Upper lobe of left lung (tissue), 4 donors: Measurements from ENCODE around the gene CD3D.

Experiments
- CTCF ChIP-seq, 6 experiments: fragments of 450-650 bp in 4 of 6; fragments of 200-600 bp in 2 of 6; sonication (generic) in 2 of 6; IDR thresholded peaks; one replicate each; pipeline ENCODE4 v1.5.1; 2016 to 2019; ENCODE audit warnings: antibody characterized with exemption in 6 of 6
- EP300 ChIP-seq, 4 donors: sonication (generic); formaldehyde crosslinking; IDR thresholded peaks; one replicate each; pipeline ENCODE4 v1.5.1; 2017; ENCODE audit warnings: antibody characterized with exemption in 4 of 4, control low read depth in 2 of 4

- TF ChIP-seq CTCF (IDR thresholded peaks at IDR 0.05) (no peak), EP300 (IDR thresholded peaks at IDR 0.05) (no peak)
These were observed 1.5 kb upstream of the CD3D start, which contains the start of gene CD3G for GRCh38 chr11:118343981-118344515.
